Stimulated activated CD8-positive, alpha-beta memory T cell treated with anti-CD3 and anti-CD28 coated beads, Interleukin-15, amount 100 ng/mL, for 24 hours (primary cell): Measurements from ENCODE around the gene KIF12.
"Not testable (repeated sequence)": the region's sequence is repeated elsewhere in the genome, so short reads cannot be mapped to it uniquely, and the experiment has no call there.

Experiments
- DNase-seq: peaks from one replicate; pipeline ENCODE4 v3.0.0-alpha.2; 2020; ENCODE audit warnings: low read depth

Gene KIF12

GRCh38 chr9:114046237-114046755 lies 52.8 kb downstream of the KIF12 start:
- DNase-seq, result no peak

GRCh38 chr9:114043660-114044059 lies 55.4 kb downstream of the KIF12 start:
- DNase-seq, result not testable (repeated sequence)
